IPS-20b (cell line): Measurements from ENCODE around the gene NEB.

Experiments used
- H3K27ac ChIP-seq: one replicate; pipeline ENCODE4 v1.5.1; 2013; ENCODE audit warnings: low read length
- H3K27me3 ChIP-seq: 2 replicates; pipeline ENCODE4 v1.6.1; 2013; ENCODE audit warnings: mild to moderate bottlenecking, low read length, inconsistent platforms; ENCODE audit not compliant: insufficient read depth
- H3K36me3 ChIP-seq: 2 replicates; pipeline ENCODE4 v1.6.1; 2013; ENCODE audit warnings: low read depth, mild to moderate bottlenecking, inconsistent platforms, low read length, moderate library complexity; ENCODE audit not compliant: insufficient read depth
- H3K4me1 ChIP-seq: 2 replicates; pipeline ENCODE4 v1.6.1; 2013; ENCODE audit warnings: mild to moderate bottlenecking, control low read depth, inconsistent platforms, low read length, moderate library complexity; ENCODE audit not compliant: insufficient read depth
- H3K4me3 ChIP-seq: 2 replicates; pipeline ENCODE4 v1.5.1; 2013; ENCODE audit warnings: mild to moderate bottlenecking, low read length, inconsistent platforms
- H3K9ac ChIP-seq: 2 replicates; pipeline ENCODE4 v1.6.1; 2013; ENCODE audit warnings: low read depth, mild to moderate bottlenecking, inconsistent platforms, low read length, moderate library complexity
- H3K9me3 ChIP-seq: 2 replicates; pipeline ENCODE4 v1.6.1; 2013; ENCODE audit warnings: mild to moderate bottlenecking, low read depth, low read length, inconsistent platforms; ENCODE audit not compliant: insufficient read depth

Gene NEB

GRCh38 chr2:151771599-151772358, 37.5 kb upstream of the NEB start:
- no peaks in the 10 kb centered on the region for H3K27me3 ChIP-seq
- H3K4me1 ChIP-seq = no peaks in the 10 kb centered on the region
- no peak overlapping the region for H3K27ac ChIP-seq
- H3K4me3 ChIP-seq = no peak overlapping the region
- H3K36me3 ChIP-seq = peaks cover 8% of the 10 kb centered on the region
- H3K9me3 ChIP-seq = no peaks in the 10 kb centered on the region
- no peak overlapping the region for H3K9ac ChIP-seq

GRCh38 chr2:151770995-151771394, 36.7 kb upstream of the NEB start:
- Histone ChIP-seq H3K4me3 (no peak overlapping the region), H3K27me3 (no peaks in the 10 kb centered on the region), H3K9ac (no peak overlapping the region), H3K27ac (no peak overlapping the region), H3K9me3 (no peaks in the 10 kb centered on the region), H3K4me1 (no peaks in the 10 kb centered on the region), H3K36me3 (peaks cover 4% of the 10 kb centered on the region; the same call in 1 of the 2 replicates)

- Histone ChIP-seq H3K9ac (no peak overlapping the region), H3K4me3 (no peak overlapping the region), H3K27ac (no peak overlapping the region), H3K4me1 (no peaks in the 10 kb centered on the region), H3K27me3 (no peaks in the 10 kb centered on the region), H3K9me3 (no peaks in the 10 kb centered on the region), H3K36me3 (no peaks in the 10 kb centered on the region)
Measured at GRCh38 chr2:151769606-151770005, 35.3 kb upstream of the NEB start.

- no peaks in the 10 kb centered on the region for H3K27me3 ChIP-seq
- no peaks in the 10 kb centered on the region for H3K36me3 ChIP-seq
- no peak overlapping the region for H3K9ac ChIP-seq
- H3K9me3 ChIP-seq = no peaks in the 10 kb centered on the region
- no peak overlapping the region for H3K4me3 ChIP-seq
- H3K4me1 ChIP-seq = no peaks in the 10 kb centered on the region
- no peak overlapping the region for H3K27ac ChIP-seq
Measured at GRCh38 chr2:151767536-151767935, 33.3 kb upstream of the NEB start.

- H3K36me3 ChIP-seq = no peaks in the 10 kb centered on the region
- H3K27ac ChIP-seq = no peak overlapping the region
- H3K9ac ChIP-seq = no peak overlapping the region
- no peaks in the 10 kb centered on the region for H3K4me1 ChIP-seq
- H3K4me3 ChIP-seq = no peak overlapping the region
- H3K9me3 ChIP-seq = no peaks in the 10 kb centered on the region
- no peaks in the 10 kb centered on the region for H3K27me3 ChIP-seq
Measured at GRCh38 chr2:151766437-151767153, 32.3 kb upstream of the NEB start.

- no peak overlapping the region for H3K27ac ChIP-seq
- H3K4me1 ChIP-seq = no peaks in the 10 kb centered on the region
- H3K9ac ChIP-seq = no peak overlapping the region
- H3K9me3 ChIP-seq = no peaks in the 10 kb centered on the region
- H3K27me3 ChIP-seq = no peaks in the 10 kb centered on the region
- H3K4me3 ChIP-seq = no peak overlapping the region
- no peaks in the 10 kb centered on the region for H3K36me3 ChIP-seq
Measured at GRCh38 chr2:151765760-151766410, 31.6 kb upstream of the NEB start.

GRCh38 chr2:151762694-151763093, 28.4 kb upstream of the NEB start:
- Histone ChIP-seq H3K9me3 (no peaks in the 10 kb centered on the region), H3K4me1 (no peaks in the 10 kb centered on the region), H3K9ac (no peak overlapping the region), H3K36me3 (no peaks in the 10 kb centered on the region), H3K4me3 (no peak overlapping the region), H3K27ac (no peak overlapping the region), H3K27me3 (no peaks in the 10 kb centered on the region)

GRCh38 chr2:151761687-151762086, 27.4 kb upstream of the NEB start:
- Histone ChIP-seq H3K36me3 (no peaks in the 10 kb centered on the region), H3K4me3 (no peak overlapping the region), H3K9me3 (no peaks in the 10 kb centered on the region), H3K4me1 (no peaks in the 10 kb centered on the region), H3K9ac (no peak overlapping the region), H3K27me3 (no peaks in the 10 kb centered on the region), H3K27ac (no peak overlapping the region)

- no peak overlapping the region for H3K27ac ChIP-seq
- H3K27me3 ChIP-seq = no peaks in the 10 kb centered on the region
- no peak overlapping the region for H3K4me3 ChIP-seq
- no peaks in the 10 kb centered on the region for H3K4me1 ChIP-seq
- no peaks in the 10 kb centered on the region for H3K36me3 ChIP-seq
- H3K9ac ChIP-seq = no peak overlapping the region
- no peaks in the 10 kb centered on the region for H3K9me3 ChIP-seq
Measured at GRCh38 chr2:151761193-151761592, 26.9 kb upstream of the NEB start.

GRCh38 chr2:151760139-151760650, 25.9 kb upstream of the NEB start:
- no peak overlapping the region for H3K4me3 ChIP-seq
- no peaks in the 10 kb centered on the region for H3K4me1 ChIP-seq
- no peaks in the 10 kb centered on the region for H3K36me3 ChIP-seq
- no peaks in the 10 kb centered on the region for H3K9me3 ChIP-seq
- H3K27ac ChIP-seq = no peak overlapping the region
- H3K9ac ChIP-seq = no peak overlapping the region
- no peaks in the 10 kb centered on the region for H3K27me3 ChIP-seq

GRCh38 chr2:151758744-151759143, 24.5 kb upstream of the NEB start:
- H3K27me3 ChIP-seq = no peaks in the 10 kb centered on the region
- H3K9ac ChIP-seq = no peak overlapping the region
- no peaks in the 10 kb centered on the region for H3K36me3 ChIP-seq
- no peak overlapping the region for H3K4me3 ChIP-seq
- no peaks in the 10 kb centered on the region for H3K4me1 ChIP-seq
- H3K9me3 ChIP-seq = no peaks in the 10 kb centered on the region
- H3K27ac ChIP-seq = no peak overlapping the region
